ENCODE results near the gene BAG1. TPM values are rescaled to one million over a fixed set of nuclear protein-coding genes. Genes with fewer than 3 reads are reported as not detected.

The BAG1 gene
- total and polyA plus RNA-seq, 2 experiments from 2014 or later, result 44.7 to 55.4 TPM

- Histone ChIP-seq H3K4me3 (no peak overlapping the region), H3K36me3 (ENCODE audit: insufficient read depth) (no peaks in the 10 kb centered on the region), H2AFZ (no peak overlapping the region), H3K27ac (ENCODE audit: low read depth) (no peak overlapping the region), H3K79me2 (replicated peaks; ENCODE audit: insufficient read depth) (no peaks in the 10 kb centered on the region), H3K9me2 (ENCODE audit: insufficient read depth) (no peaks in the 10 kb centered on the region), H4K20me1 (replicated peaks; ENCODE audit: insufficient read depth) (no peaks in the 10 kb centered on the region), H3K27me3 (ENCODE audit: insufficient read depth) (no peaks in the 10 kb centered on the region), H3K4me2 (no peak overlapping the region), H3F3A (replicated peaks; ENCODE audit: low read depth) (no peaks in the 10 kb centered on the region), H3K4me1 (ENCODE audit: insufficient read depth) (no peaks in the 10 kb centered on the region)
- Mint-ChIP-seq H3K4me1 (peaks cover 7% of the 10 kb centered on the region; the same call in 2 of the 3 replicates), H3K9me3 (no peaks in the 10 kb centered on the region), H3K27ac (no peak overlapping the region), H3K4me3 (no peak overlapping the region), H3K27me3 (ENCODE audit: insufficient read depth, low read depth, poor library complexity) (peaks cover 3% of the 10 kb centered on the region), H3K36me3 (ENCODE audit: low read depth) (no peaks in the 10 kb centered on the region)
- no peak for TF ChIP-seq CREB1 (CRISPR knock-in tag; IDR thresholded peaks at IDR 0.05; ENCODE audit: low read depth)
- TF ChIP-seq REST (IDR thresholded peaks at IDR 0.05; ENCODE audit: unreplicated experiment), result no peak
- no peak for TF ChIP-seq ETS1 (IDR thresholded peaks at IDR 0.05)
- no peak for TF ChIP-seq POLR2AphosphoS5 (IDR thresholded peaks at IDR 0.05; ENCODE audit: low read depth)
- TF ChIP-seq ZNF462 (CRISPR knock-in tag; IDR thresholded peaks at IDR 0.05), result no peak
- no peak for TF ChIP-seq ZNF114 (CRISPR knock-in tag; IDR thresholded peaks at IDR 0.05)
- TF ChIP-seq NANOG (IDR thresholded peaks at IDR 0.05; ENCODE audit: borderline replicate concordance), result no peak
- no peak for TF ChIP-seq ZNF331 (CRISPR knock-in tag; IDR thresholded peaks at IDR 0.05; ENCODE audit: low read depth)
- no peak for TF ChIP-seq JUNB (IDR thresholded peaks at IDR 0.05; ENCODE audit: unreplicated experiment)
- no peak for TF ChIP-seq EZH2 (IDR thresholded peaks at IDR 0.05; ENCODE audit: low read depth, unreplicated experiment)
- TF ChIP-seq CTCF (conservative IDR thresholded peaks at IDR 0.05; ENCODE audit: low read depth in 2 of 2), result no peak
- TF ChIP-seq STAT1 (IDR thresholded peaks at IDR 0.05; ENCODE audit: unreplicated experiment), result no peak
- TF ChIP-seq EZH2phosphoT487 (IDR thresholded peaks at IDR 0.05; ENCODE audit: unreplicated experiment), result no peak
- ATAC-seq (no peak), DNase-seq (ENCODE audit: low spot score) (no peak)
Observed at GRCh38 chr9:33227008-33227398, 37.5 kb downstream of the BAG1 start.
